ENCODE measurements around the gene SMG6. TPM values are rescaled to one million over a fixed set of nuclear protein-coding genes. Genes with fewer than 3 reads are reported as not detected.
"Not testable (repeated sequence)": the region's sequence is repeated elsewhere in the genome, so short reads cannot be mapped to it uniquely, and the experiment has no call there.

SMG6 gene
- total and polyA plus RNA-seq, 11 donors: 12.2 to 38.6 (median 22.1) TPM

DNA sequence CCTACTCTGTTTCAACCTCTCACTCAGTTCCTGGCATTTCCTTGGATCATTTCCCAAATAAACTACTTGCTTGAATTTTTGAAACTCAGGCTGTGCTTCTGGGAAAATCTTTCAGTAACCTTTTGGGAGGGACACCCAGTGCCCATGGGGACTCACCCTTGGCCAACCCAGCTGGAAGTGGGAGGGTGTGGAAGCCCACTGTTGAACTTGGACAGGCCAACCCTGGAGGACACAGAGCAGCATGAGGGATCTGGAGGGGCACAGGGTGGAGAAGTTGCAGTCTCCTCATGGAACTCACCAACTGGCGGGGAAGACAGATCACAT lies 289.6 kb downstream of the SMG6 start:
- 88 to 91% (median 89%) methylated on average over 1 of the region's 1 CpG for WGBS, 4 donors
- intact Hi-C loops (cut with DNase I): no loop called here
- H3K36me3 ChIP-seq: no peaks in the 10 kb centered on the region
- H3K27me3 ChIP-seq: no peaks in the 10 kb centered on the region
- H3K4me3 ChIP-seq: no peak overlapping the region
- peaks cover 0 to 36% (median 6%) of the 10 kb centered on the region in 12 donors for H3K4me1 ChIP-seq
- H3K9me3 ChIP-seq: no peaks in the 10 kb centered on the region
- no peak for DNase-seq
- TF ChIP-seq POLR2A (IDR thresholded peaks at IDR 0.05) (no peak), CTCF (IDR thresholded peaks at IDR 0.05) (no peak)
- H3K27ac ChIP-seq: no peak overlapping the region
- ATAC-seq: peak in 1 of 4 donors; percentile 48

DNA sequence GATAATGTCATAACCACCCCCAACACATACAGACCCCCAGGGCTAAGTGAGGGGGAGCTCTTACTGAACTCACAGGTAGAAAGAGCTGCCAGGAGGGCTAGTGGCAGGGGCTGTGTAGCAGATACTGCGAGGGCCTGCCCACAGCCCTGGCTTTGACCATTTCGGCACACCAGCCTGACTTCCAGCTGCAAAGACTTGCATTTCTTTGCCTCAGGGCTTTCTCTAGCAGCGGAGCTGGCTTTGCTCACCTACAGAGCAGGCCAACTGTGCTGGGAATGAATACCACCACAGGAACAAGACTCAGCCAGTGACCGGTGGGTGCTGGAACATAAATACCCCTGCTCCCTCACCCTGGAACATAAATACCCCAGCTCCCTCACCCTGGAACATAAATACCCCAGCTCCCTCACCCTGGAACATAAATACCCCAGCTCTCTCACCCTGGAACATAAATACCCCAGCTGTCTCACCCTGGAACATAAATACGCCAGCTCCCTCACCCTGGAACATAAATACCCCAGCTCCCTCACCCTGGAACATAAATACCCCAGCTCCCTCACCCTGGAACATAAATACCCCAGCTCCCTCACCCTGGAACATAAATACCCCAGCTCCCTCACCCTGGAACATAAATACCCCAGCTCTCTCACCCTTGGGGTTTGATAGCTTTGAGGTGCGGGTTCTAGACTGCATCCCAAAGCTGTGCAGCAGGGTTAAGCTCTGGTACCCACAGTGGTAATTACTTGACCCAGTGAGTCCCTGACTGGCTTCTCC lies 290.2 kb downstream of the SMG6 start:
- WGBS, 4 donors: 92 to 99% (median 94%) methylated on average over 5 to 6 of the region's 6 CpGs
- H3K4me3 ChIP-seq; H3K27ac ChIP-seq; H3K27me3 ChIP-seq; H3K36me3 ChIP-seq; DNase-seq; H3K9me3 ChIP-seq; intact Hi-C loops (cut with DNase I): not testable (repeated sequence)
- peaks cover 0 to 36% (median 6%) of the 10 kb centered on the region in 12 donors for H3K4me1 ChIP-seq
- ATAC-seq: peak in 1 of 4 donors; percentile 4

DNA sequence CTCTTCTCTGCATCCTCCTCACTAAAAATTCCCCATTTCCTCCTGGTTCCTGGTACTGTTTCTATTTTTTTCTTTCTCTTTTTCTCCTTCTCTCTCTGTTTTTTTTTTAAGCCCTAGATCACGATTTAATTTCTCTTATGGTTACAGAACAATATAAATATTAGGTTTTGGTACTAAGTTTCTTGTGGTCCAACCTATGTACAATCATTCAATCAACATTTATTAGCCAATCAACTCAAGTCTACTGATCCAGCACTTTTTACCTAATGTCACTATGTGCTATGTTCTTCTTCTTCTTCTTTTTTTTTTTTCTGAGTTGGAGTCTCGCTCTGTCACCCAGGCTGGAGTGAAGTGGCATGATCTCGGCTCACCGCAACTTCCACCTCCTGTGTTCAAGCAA lies 291.1 kb downstream of the SMG6 start:
- 92 to 99% (median 94%) methylated on average over 4 of the region's 4 CpGs for WGBS, 4 donors
- ATAC-seq (no peak), DNase-seq (no peak)
- Histone ChIP-seq H3K4me1 (peaks cover 0 to 29% (median 6%) of the 10 kb centered on the region in 12 donors), H3K27me3 (no peaks in the 10 kb centered on the region), H3K36me3 (no peaks in the 10 kb centered on the region), H3K9me3 (no peaks in the 10 kb centered on the region), H3K4me3 (no peak overlapping the region), H3K27ac (peak overlapping the region in 5 of 12 donors; percentile 20 to 50 (median 42))
- intact Hi-C loops (cut with DNase I): no loop called here
- no peak for TF ChIP-seq POLR2A (IDR thresholded peaks at IDR 0.05)
- no peak for TF ChIP-seq CTCF (IDR thresholded peaks at IDR 0.05)

DNA sequence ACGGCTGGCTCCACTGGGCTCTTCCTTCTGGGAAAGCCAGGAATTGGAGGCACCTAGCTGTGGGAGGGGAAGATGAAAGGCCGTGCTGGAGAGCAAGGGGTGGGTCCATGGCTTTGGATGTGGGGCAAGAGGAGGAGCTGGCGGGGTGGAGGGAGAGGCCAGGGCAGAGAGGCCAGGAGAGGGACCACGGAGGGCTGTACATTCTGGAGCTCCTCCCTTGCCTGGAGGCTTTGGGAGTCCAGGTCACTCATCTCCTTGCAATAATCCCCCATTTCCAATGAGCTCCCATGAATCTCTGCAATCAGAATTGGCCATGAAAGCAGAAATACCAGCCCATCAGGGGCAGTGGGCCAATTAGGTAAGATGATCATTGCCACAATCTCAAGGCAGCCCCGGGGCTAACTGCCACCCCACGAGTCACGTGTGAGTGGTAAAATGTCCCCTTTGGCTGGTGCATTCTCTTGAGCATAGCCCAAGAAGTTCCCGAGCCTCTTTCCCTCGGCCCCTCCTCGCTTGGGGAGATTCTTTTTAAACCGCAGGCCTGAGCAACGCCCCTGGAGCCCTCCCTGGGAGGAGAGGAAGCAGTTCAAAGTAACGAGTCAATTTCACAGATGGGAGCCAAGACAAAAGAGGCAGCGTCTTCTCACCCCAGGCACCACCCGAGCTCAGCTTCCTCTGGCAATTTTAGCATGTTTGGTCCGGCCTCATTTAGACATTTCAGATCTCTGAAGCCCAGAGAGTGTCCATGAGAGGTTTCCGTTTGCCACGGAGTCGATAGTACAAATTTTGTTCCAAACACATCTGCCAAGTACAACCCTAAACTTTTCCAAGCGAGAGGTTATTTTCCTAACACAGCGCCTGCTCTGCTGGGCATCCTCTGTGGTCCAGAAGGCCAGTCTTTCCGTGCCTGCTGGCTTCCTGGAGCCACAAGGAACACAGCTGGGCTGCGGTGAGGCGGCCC lies 291.9 kb downstream of the SMG6 start:
- intact Hi-C loops (cut with DNase I): no loop called here
- Histone ChIP-seq H3K4me1 (peaks cover 0 to 29% (median 6%) of the 10 kb centered on the region in 12 donors), H3K27me3 (no peaks in the 10 kb centered on the region), H3K9me3 (no peaks in the 10 kb centered on the region), H3K4me3 (peak overlapping the region in 3 of 12 donors; percentile 6 to 25 (median 19)), H3K36me3 (no peaks in the 10 kb centered on the region), H3K27ac (peak overlapping the region in 6 of 12 donors; percentile 20 to 60 (median 36))
- DNase-seq (no peak), ATAC-seq (peak in 3 of 4 donors; percentile 22 to 72 (median 53))
- TF ChIP-seq POLR2A (IDR thresholded peaks at IDR 0.05) (no peak), CTCF (IDR thresholded peaks at IDR 0.05) (no peak)
- WGBS, 4 donors: 44 to 56% (median 51%) methylated on average over 23 to 24 of the region's 24 CpGs

MicroRNAs within 50 kb of the gene (microRNA counts, 767-probe panel; counts per million panel counts)
- microRNA hsa-miR-132-3p (3,791 to 4,062 counts per million in 2 donors), microRNA hsa-miR-212-3p (71.6 to 1,411 counts per million in 2 donors)

Small RNAs within 50 kb of the gene (microRNA-seq; reads per million reads assigned to microRNA genes)
- gene MIR132: 667 to 1,086 (median 916) reads per million in 4 donors
- gene MIR212: 24.0 to 28.6 (median 26.6) reads per million in 4 donors

Other genes with a start within 250 kb of the SMG6 start
- gene HIC1, start 248.7 kb downstream of the SMG6 start, total RNA-seq: 10 to 100 TPM in 7 of 9 donors, 1 to 10 TPM in 2; 8.9 to 29.6 (median 16.7) TPM
- gene HIC1, start 248.7 kb downstream of the SMG6 start, polyA plus RNA-seq: 10 to 100 TPM in 1 of 2 donors, 1 to 10 TPM in 1; 8.3 to 11.7 TPM
- 10 to 100 TPM in 5 of 9 donors, 1 to 10 TPM in 4; 7.2 to 19.7 (median 11.6) TPM for gene SRR, start 165 bp upstream of the SMG6 start, total RNA-seq
- gene SRR, start 165 bp upstream of the SMG6 start, polyA plus RNA-seq: 1 to 10 TPM; 2.9 to 6.9 TPM
- 10 to 100 TPM; 19.4 to 35.8 (median 22.3) TPM for gene TSR1, start 32.7 kb upstream of the SMG6 start, total RNA-seq
- 10 to 100 TPM; 12.0 to 26.4 TPM for gene TSR1, start 32.7 kb upstream of the SMG6 start, polyA plus RNA-seq
- gene SGSM2, start 33.7 kb upstream of the SMG6 start, total RNA-seq: 10 to 100 TPM; 17.0 to 33.8 (median 22.3) TPM
- gene SGSM2, start 33.7 kb upstream of the SMG6 start, polyA plus RNA-seq: 10 to 100 TPM; 19.3 to 35.1 TPM
- gene MNT, start 97.3 kb upstream of the SMG6 start, total RNA-seq: 10 to 100 TPM in 4 of 9 donors, 1 to 10 TPM in 5; 4.1 to 20.4 (median 9.8) TPM
- gene MNT, start 97.3 kb upstream of the SMG6 start, polyA plus RNA-seq: 10 to 100 TPM in 1 of 2 donors, 1 to 10 TPM in 1; 7.2 to 10.3 TPM
- gene METTL16, start 208.1 kb upstream of the SMG6 start, total RNA-seq: 10 to 100 TPM; 13.9 to 32.0 (median 24.6) TPM
- 10 to 100 TPM; 15.2 to 24.3 TPM for gene METTL16, start 208.1 kb upstream of the SMG6 start, polyA plus RNA-seq

Measured in heart left ventricle (tissue), 16 donors.